Upper lobe of left lung (tissue), 6 donors: ENCODE results near the gene CADM1. TPM values are rescaled to one million over a fixed set of nuclear protein-coding genes. Genes with fewer than 3 reads are reported as not detected.

Source experiments
- ATAC-seq, 2 donors: fragments of 200-7000 bp; cut with Tn5 transposase; one replicate each; pipeline ENCODE4 v1.9.1; 2022; ENCODE audit warnings: mild to moderate bottlenecking in 2 of 2, moderate library complexity in 2 of 2; ENCODE audit not compliant: low FRiP score in 2 of 2
- DNase-seq, 2 donors: peaks; one replicate each; pipeline ENCODE4 v3.0.0-alpha.2; 2019 to 2020
- H3K27ac ChIP-seq, 4 donors: fragments of 200-600 bp; sonication (generic); one replicate each; pipeline ENCODE4 v1.5.1; 2016 to 2019
- H3K27me3 ChIP-seq, 4 donors: fragments of 200-600 bp; sonication (generic); one replicate each; pipeline ENCODE4 v1.5.1; 2017 to 2019
- H3K36me3 ChIP-seq, 4 donors: fragments of 200-600 bp; sonication (generic); one replicate each; pipeline ENCODE4 v1.5.1; 2016 to 2019
- H3K4me1 ChIP-seq, 4 donors: fragments of 200-600 bp; sonication (generic); one replicate each; pipeline ENCODE4 v1.5.1; 2018 to 2019
- H3K4me3 ChIP-seq, 4 donors: fragments of 200-600 bp; sonication (generic); one replicate each; pipeline ENCODE4 v1.5.1; 2017 to 2019; ENCODE audit warnings: mild to moderate bottlenecking in 2 of 4, moderate library complexity in 1 of 4
- H3K9me3 ChIP-seq, 4 donors: fragments of 200-600 bp; sonication (generic); one replicate each; pipeline ENCODE4 v1.5.1; 2018 to 2019
- CTCF ChIP-seq, 6 experiments: fragments of 450-650 bp in 4 of 6; fragments of 200-600 bp in 2 of 6; sonication (generic) in 2 of 6; IDR thresholded peaks; one replicate each; pipeline ENCODE4 v1.5.1; 2016 to 2019; ENCODE audit warnings: antibody characterized with exemption in 6 of 6
- EP300 ChIP-seq, 4 donors: sonication (generic); formaldehyde crosslinking; IDR thresholded peaks; one replicate each; pipeline ENCODE4 v1.5.1; 2017; ENCODE audit warnings: antibody characterized with exemption in 4 of 4, control low read depth in 2 of 4
- POLR2A ChIP-seq, 4 donors: fragments of 450-650 bp; IDR thresholded peaks; one replicate each; pipeline ENCODE4 v1.5.1; 2016 to 2017; ENCODE audit warnings: antibody characterized with exemption in 4 of 4, mild to moderate bottlenecking in 2 of 4
- POLR2AphosphoS5 ChIP-seq, 2 donors: sonication (generic); formaldehyde crosslinking; IDR thresholded peaks; one replicate each; pipeline ENCODE4 v1.5.1; 2017; ENCODE audit warnings: antibody characterized with exemption in 2 of 2
- WGBS, 2 donors: methylation state at CpG; one replicate each; pipeline ENCODE4 v1.1.5; 2017 to 2018; 5-methylcytosine and 5-hydroxymethylcytosine counted together
- total RNA-seq, 6 donors: library from RNA; depleted of rRNA in 4 of 6; stranded (reverse); fragments of >200 nt in 4 of 6; gene quantifications; one replicate each; pipeline versions ENCODE4 v1.1.0 to v1.2.1, GENCODE V29; 2016 to 2021
- donor health status: DM: no; HTN: no; CAD: no; lungs with moderate emphysema.
- donor health status: DM: no; HTN: yes; CAD: no; lungs with severe emphysema.

The CADM1 gene
- total RNA-seq, 6 donors from 2014 or later: 69.9 to 212 (median 125) TPM

- 80 to 81% methylated on average over 3 of the region's 3 CpGs for WGBS, 2 donors
- peaks cover 3 to 19% (median 14%) of the 10 kb centered on the region in 4 donors for H3K4me1 ChIP-seq
- TF ChIP-seq EP300 (IDR thresholded peaks at IDR 0.05) (no peak), POLR2AphosphoS5 (IDR thresholded peaks at IDR 0.05) (no peak), CTCF (IDR thresholded peaks at IDR 0.05) (no peak), POLR2A (IDR thresholded peaks at IDR 0.05) (no peak)
- DNase-seq (no peak), ATAC-seq (no peak)
- no peak overlapping the region for H3K4me3 ChIP-seq
- no peak overlapping the region for H3K27ac ChIP-seq
- no peaks in the 10 kb centered on the region for H3K27me3 ChIP-seq
- H3K9me3 ChIP-seq: no peaks in the 10 kb centered on the region
- H3K36me3 ChIP-seq: no peaks in the 10 kb centered on the region
Measured at GRCh38 chr11:115389790-115390189, 114.4 kb downstream of the CADM1 start.

GRCh38 chr11:115385226-115385625 lies 119.0 kb downstream of the CADM1 start:
- Histone ChIP-seq H3K27me3 (no peaks in the 10 kb centered on the region), H3K9me3 (no peaks in the 10 kb centered on the region), H3K27ac (no peak overlapping the region), H3K4me3 (no peak overlapping the region), H3K4me1 (peaks cover under 1 to 5% (median 3%) of the 10 kb centered on the region in 4 donors), H3K36me3 (no peaks in the 10 kb centered on the region)
- DNase-seq (no peak), ATAC-seq (no peak)
- TF ChIP-seq POLR2AphosphoS5 (IDR thresholded peaks at IDR 0.05) (no peak), POLR2A (IDR thresholded peaks at IDR 0.05) (no peak), CTCF (IDR thresholded peaks at IDR 0.05) (no peak), EP300 (IDR thresholded peaks at IDR 0.05) (no peak)

- H3K9me3 ChIP-seq: no peaks in the 10 kb centered on the region
- no peaks in the 10 kb centered on the region for H3K27me3 ChIP-seq
- TF ChIP-seq POLR2A (IDR thresholded peaks at IDR 0.05) (no peak), POLR2AphosphoS5 (IDR thresholded peaks at IDR 0.05) (no peak), CTCF (IDR thresholded peaks at IDR 0.05) (no peak), EP300 (IDR thresholded peaks at IDR 0.05) (no peak)
- no peaks in the 10 kb centered on the region for H3K36me3 ChIP-seq
- H3K4me1 ChIP-seq: no peaks in the 10 kb centered on the region
- H3K4me3 ChIP-seq: no peak overlapping the region
- WGBS, 2 donors: 84 to 87% methylated on average over 2 of the region's 2 CpGs
- no peak overlapping the region for H3K27ac ChIP-seq
- no peak for ATAC-seq
- DNase-seq: no peak
Measured at GRCh38 chr11:115384236-115384635, 120.0 kb downstream of the CADM1 start.

- no peaks in the 10 kb centered on the region for H3K4me1 ChIP-seq
Measured at GRCh38 chr11:115383431-115383830, 120.8 kb downstream of the CADM1 start.

More at GRCh38 chr11:115383431-115383830, 120.8 kb downstream of the CADM1 start:
- Histone ChIP-seq H3K9me3 (no peaks in the 10 kb centered on the region), H3K4me3 (no peak overlapping the region), H3K27me3 (no peaks in the 10 kb centered on the region), H3K27ac (no peak overlapping the region), H3K36me3 (no peaks in the 10 kb centered on the region)
- ATAC-seq: no peak
- whole genome bisulfite sequencing, 2 donors: 87 to 90% methylated on average over 3 of the region's 3 CpGs
- no peak for DNase-seq
- TF ChIP-seq CTCF (IDR thresholded peaks at IDR 0.05) (no peak), POLR2AphosphoS5 (IDR thresholded peaks at IDR 0.05) (no peak)
